Endothelial cell (in vitro differentiated cells): ENCODE measurements around the gene LMO7. TPM values are rescaled to one million over a fixed set of nuclear protein-coding genes. Genes with fewer than 3 reads are reported as not detected.

Experiments used
- DNase-seq: peaks from one replicate; pipeline ENCODE4 v3.0.0; 2021; ENCODE audit warnings: low spot score
- H3K27ac Mint-ChIP-seq: one replicate; pipeline ENCODE4 v1.8.0; 2021; ENCODE audit warnings: mixed read lengths, inconsistent platforms; ENCODE audit not compliant: unreplicated experiment
- H3K27me3 Mint-ChIP-seq: one replicate; pipeline ENCODE4 v1.8.0; 2021; ENCODE audit warnings: mild to moderate bottlenecking, moderate library complexity, mixed read lengths, inconsistent platforms; ENCODE audit not compliant: unreplicated experiment
- H3K36me3 Mint-ChIP-seq: one replicate; pipeline ENCODE4 v1.8.0; 2021; ENCODE audit warnings: mild to moderate bottlenecking, low read depth, mixed read lengths, inconsistent platforms; ENCODE audit not compliant: unreplicated experiment
- H3K4me1 Mint-ChIP-seq: one replicate; pipeline ENCODE4 v1.8.0; 2021; ENCODE audit warnings: mild to moderate bottlenecking, mixed read lengths, inconsistent platforms; ENCODE audit not compliant: unreplicated experiment
- H3K4me3 Mint-ChIP-seq: one replicate; pipeline ENCODE4 v1.8.0; 2021; ENCODE audit warnings: mild to moderate bottlenecking, mixed read lengths, inconsistent platforms; ENCODE audit not compliant: unreplicated experiment
- H3K9me3 Mint-ChIP-seq: one replicate; pipeline ENCODE4 v1.8.0; 2021; ENCODE audit warnings: mixed read lengths, inconsistent platforms; ENCODE audit not compliant: unreplicated experiment
- total RNA-seq: library from RNA; stranded (reverse); fragmentation: NEBNext Ultra II Directional; extraction: Animal tissue kit (Norgen Biotek cat#: 25700); gene quantifications from one replicate; pipeline ENCODE4 v1.2.1, GENCODE V29; 2021; ENCODE audit not compliant: unreplicated experiment
- TF ChIP-seq, protein P1 (sequence below): fragments of 200-600 bp; sonication (generic); IDR thresholded peaks from one replicate; pipeline ENCODE4 v1.5.0; 2021; ENCODE audit warnings: antibody characterized with exemption; ENCODE audit not compliant: unreplicated experiment

Gene LMO7
- total RNA-seq, 1 donor from 2014 or later = 5.7 TPM

DNA sequence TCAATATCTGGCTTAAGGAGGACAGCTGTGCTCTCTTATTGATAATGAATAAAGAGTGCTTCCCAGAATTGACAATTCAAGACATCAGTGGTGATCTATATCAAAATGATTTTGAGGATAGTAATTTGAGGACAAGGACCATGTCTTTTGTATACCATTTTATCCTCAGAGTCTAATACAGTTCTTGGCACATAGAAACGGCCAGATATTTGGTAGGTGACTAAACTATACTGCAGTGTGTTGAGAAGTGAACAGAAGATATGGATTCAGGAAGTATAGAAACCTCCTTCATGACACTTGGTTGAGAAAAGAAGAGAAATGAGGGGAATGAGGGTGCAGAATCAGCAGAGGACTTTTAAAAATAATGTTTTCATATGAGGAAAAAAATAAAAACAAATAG, 16.1 kb upstream of the LMO7 start:
- Mint-ChIP-seq H3K27ac (no peak overlapping the region), H3K27me3 (no peaks in the 10 kb centered on the region), H3K4me3 (no peak overlapping the region), H3K4me1 (no peaks in the 10 kb centered on the region), H3K9me3 (no peaks in the 10 kb centered on the region), H3K36me3 (no peaks in the 10 kb centered on the region)
- TF ChIP-seq, protein P1, sequence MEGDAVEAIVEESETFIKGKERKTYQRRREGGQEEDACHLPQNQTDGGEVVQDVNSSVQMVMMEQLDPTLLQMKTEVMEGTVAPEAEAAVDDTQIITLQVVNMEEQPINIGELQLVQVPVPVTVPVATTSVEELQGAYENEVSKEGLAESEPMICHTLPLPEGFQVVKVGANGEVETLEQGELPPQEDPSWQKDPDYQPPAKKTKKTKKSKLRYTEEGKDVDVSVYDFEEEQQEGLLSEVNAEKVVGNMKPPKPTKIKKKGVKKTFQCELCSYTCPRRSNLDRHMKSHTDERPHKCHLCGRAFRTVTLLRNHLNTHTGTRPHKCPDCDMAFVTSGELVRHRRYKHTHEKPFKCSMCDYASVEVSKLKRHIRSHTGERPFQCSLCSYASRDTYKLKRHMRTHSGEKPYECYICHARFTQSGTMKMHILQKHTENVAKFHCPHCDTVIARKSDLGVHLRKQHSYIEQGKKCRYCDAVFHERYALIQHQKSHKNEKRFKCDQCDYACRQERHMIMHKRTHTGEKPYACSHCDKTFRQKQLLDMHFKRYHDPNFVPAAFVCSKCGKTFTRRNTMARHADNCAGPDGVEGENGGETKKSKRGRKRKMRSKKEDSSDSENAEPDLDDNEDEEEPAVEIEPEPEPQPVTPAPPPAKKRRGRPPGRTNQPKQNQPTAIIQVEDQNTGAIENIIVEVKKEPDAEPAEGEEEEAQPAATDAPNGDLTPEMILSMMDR = no peak
- no peak for DNase-seq

DNA sequence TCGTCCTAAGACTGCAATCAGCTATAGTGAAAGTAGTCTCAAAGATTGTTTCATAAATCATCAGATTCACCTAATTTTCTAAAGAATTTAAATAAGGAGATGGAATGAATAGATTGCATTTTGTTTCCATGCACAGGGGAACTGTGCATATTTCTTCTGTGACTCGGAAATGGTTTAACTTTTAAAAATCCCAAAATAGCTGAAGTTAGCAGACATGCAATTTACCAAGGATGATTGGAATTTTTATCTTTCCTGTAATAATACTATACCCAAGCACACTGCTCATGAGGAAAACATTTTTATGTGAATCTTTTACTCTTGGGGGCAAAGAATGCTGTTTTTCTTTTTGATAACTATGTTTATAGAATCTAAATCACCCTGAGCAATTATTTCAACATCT, 15.0 kb upstream of the LMO7 start:
- Mint-ChIP-seq H3K4me3 (no peak overlapping the region), H3K27ac (no peak overlapping the region), H3K27me3 (no peaks in the 10 kb centered on the region), H3K36me3 (peaks cover 3% of the 10 kb centered on the region), H3K4me1 (no peaks in the 10 kb centered on the region), H3K9me3 (no peaks in the 10 kb centered on the region)
- no peak for DNase-seq
- TF ChIP-seq, protein P1 = no peak

DNA sequence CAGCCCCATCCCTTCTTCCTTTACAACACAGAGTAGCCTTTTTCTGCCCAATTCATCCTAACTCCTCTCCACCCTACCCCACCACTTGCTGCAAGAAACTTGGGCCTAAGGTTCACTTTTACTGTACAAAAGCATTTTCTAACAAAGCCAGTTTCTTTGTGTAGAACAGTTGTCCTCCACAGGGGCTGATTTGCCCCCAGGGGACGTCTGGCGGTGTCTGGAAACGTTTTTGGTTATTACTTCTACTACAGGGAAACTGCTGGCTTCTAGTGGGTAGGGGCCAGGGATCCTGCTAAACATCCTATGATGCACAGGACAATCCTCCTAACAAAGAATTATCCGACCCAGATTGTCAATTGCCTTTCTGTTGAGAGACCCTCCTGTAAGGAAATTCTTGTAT, 7.3 kb upstream of the LMO7 start:
- Mint-ChIP-seq H3K4me1 (peaks cover 18% of the 10 kb centered on the region), H3K27me3 (no peaks in the 10 kb centered on the region), H3K4me3 (no peak overlapping the region), H3K27ac (no peak overlapping the region), H3K9me3 (no peaks in the 10 kb centered on the region), H3K36me3 (peaks cover 4% of the 10 kb centered on the region)
- TF ChIP-seq, protein P1 = no peak
- no peak for DNase-seq

DNA sequence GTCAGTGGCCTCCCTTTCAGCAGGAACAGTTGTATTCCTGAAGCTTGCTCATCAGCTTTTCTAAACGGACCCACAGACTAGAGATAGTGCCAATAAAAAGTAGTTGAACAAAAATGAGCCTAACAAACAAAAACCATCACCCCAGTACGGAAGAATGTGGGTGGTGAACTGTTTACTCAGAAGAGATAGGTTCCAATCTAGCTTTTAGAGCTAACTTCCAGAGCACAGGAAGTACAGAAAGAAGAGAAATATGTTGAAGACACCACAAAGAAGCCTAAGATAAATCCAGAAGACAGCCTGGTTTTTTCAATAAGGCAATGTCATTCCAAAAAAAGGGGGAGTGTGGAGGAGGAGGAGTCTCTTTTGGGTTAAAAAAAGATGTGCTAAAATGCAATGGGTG, 2.8 kb upstream of the LMO7 start:
- Mint-ChIP-seq H3K36me3 (no peaks in the 10 kb centered on the region), H3K4me3 (no peak overlapping the region), H3K9me3 (no peaks in the 10 kb centered on the region), H3K27ac (no peak overlapping the region), H3K4me1 (peaks cover 15% of the 10 kb centered on the region), H3K27me3 (peaks cover 10% of the 10 kb centered on the region)
- no peak for DNase-seq
- TF ChIP-seq, protein P1 = no peak

DNA sequence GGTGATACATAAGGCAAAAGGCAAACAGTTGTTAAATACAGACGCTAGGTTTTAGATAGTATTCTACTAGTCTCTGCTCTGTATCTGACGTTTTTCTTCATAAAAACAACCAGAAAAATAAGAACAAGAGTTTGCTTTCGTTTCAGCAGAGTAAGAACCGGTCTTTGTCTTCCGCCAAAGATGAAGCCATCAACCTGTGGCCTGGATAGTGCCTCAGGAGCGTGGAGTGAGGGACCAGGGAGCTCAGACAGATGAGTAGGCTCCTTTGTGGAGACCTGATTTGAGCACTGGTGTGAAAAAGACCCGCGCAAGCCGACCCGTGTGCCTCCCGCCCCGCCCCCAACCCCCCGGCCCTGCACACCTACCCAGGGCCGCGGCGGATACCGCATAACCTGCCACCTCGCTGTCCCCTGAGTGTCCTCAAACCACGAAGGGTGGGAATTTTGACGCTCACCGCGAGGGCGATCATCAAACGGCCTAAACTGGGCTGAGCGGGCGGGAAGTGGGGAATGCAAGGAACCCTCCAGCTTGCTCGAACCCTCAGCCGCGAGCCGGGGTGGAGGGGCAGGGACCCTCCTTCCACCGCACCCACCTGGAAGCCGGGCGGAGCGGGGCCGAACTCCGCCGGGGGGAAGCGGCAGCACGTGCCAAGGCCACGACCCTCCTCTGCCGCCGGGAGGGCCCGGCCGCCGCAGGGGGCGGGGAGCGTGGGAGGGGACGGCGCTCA, 866 bp upstream of the LMO7 start:
- TF ChIP-seq, protein P1 = no peak
- Mint-ChIP-seq H3K27ac (no peak overlapping the region), H3K4me1 (peaks cover 9% of the 10 kb centered on the region), H3K9me3 (no peaks in the 10 kb centered on the region), H3K36me3 (no peaks in the 10 kb centered on the region), H3K4me3 (no peak overlapping the region), H3K27me3 (peaks cover 10% of the 10 kb centered on the region)
- DNase-seq = peak; percentile 28
